H7 (cell line): ENCODE measurements around the gene MRGPRE. TPM values are rescaled to one million over a fixed set of nuclear protein-coding genes. Genes with fewer than 3 reads are reported as not detected.

Experiments used
- DNase-seq: peaks from one replicate; pipeline ENCODE4 v3.0.0; 2012
- H3K27me3 ChIP-seq: 2 replicates; pipeline ENCODE4 v1.6.0; 2011; ENCODE audit warnings: mild to moderate bottlenecking, low read length; ENCODE audit not compliant: control insufficient read depth, insufficient read depth
- H3K36me3 ChIP-seq: replicated peaks from 2 replicates; pipeline ENCODE4 v1.5.1; 2011; ENCODE audit warnings: low read length; ENCODE audit not compliant: control insufficient read depth, insufficient read depth
- H3K4me3 ChIP-seq: 2 replicates; pipeline ENCODE4 v1.5.1; 2011; ENCODE audit warnings: low read depth, mild to moderate bottlenecking, control low read depth, low read length, moderate library complexity; ENCODE audit not compliant: insufficient read depth
- total RNA-seq: library from RNA; depleted of rRNA; stranded (reverse); fragments of >200 nt; shearing (Covaris generic); gene quantifications from 2 replicates; pipeline ENCODE4 v1.2.3, GENCODE V29; 2014; rRNA removed

Gene MRGPRE
- total RNA-seq, 1 experiment from 2014 or later, result not detected

DNA sequence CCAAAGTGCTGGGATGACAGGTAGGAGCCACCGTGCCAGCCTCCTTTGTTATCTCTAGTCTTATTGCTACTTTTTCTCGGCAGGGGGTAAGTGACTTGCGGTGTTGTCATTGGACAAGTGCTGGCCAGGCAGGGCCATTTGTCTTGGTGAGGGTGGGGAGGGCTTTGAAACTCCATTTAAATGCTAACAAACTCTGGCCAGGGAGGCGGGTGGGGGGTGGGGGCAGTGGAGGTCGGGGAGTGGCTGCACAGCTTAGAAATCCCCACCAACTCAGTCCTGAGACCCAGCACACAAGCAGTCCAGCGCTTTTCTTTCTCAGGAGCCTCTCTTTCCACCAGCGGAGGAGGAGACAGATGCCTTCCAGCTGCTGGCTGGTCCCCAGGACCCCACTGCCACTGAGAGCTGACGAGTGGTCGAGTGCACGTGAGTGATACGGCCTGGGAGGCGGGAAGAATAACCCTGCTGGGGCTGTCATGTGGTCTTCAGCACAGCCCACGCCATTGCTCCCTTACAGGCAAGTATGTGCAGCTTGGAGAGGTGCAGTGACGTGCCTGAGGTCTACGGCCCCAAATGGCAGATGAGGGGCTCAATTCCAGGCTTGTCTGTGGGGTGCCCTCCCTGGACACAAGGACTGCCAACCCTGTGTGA is 42.9 kb downstream of the MRGPRE start:
- Histone ChIP-seq H3K4me3 (no peak overlapping the region), H3K27me3 (no peaks in the 10 kb centered on the region), H3K36me3 (no peaks in the 10 kb centered on the region)
- peak; percentile 91 for DNase-seq

DNA sequence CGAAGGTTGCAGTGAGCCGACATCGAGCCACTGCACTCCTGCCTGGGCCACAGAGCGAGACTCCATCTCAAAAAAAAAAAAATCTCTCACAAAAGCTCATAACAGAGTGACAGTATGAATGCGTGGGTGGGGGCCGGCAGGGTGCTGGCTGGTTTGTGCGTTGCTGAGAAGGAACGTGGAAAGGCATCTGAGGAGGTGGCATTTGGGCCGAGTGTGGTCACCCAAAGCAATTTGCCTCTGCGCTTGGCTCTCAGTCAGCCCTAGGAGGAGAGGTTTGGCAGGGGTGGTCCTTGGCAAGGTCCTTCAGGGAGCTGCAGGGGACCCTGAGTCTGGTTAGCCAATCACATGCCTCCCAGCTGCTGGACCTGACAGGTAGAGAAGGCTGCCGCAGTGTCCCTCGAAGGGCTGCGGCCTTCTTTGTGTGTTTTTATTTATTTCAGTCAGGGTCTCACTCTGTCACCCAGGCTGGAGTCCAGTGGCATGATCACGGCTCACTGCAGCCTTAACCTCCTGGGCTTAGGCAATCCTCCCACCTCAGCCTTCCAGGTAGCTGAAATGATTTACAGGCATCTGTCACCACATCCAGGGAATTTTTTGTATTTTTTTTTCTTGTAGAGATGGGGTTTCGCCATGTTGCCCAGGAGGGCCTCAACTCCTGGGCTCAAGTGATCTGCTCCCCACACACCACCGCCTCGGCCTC is 43.6 kb downstream of the MRGPRE start:
- H3K36me3 ChIP-seq, result no peaks in the 10 kb centered on the region
- no peak overlapping the region for H3K4me3 ChIP-seq
- no peaks in the 10 kb centered on the region for H3K27me3 ChIP-seq
- peak; percentile 61 for DNase-seq

GRCh38 chr11:3186166-3186953 is 45.9 kb downstream of the MRGPRE start:
- H3K4me3 ChIP-seq, result no peak overlapping the region
- no peaks in the 10 kb centered on the region for H3K27me3 ChIP-seq
- peak; percentile 13 for DNase-seq

DNA sequence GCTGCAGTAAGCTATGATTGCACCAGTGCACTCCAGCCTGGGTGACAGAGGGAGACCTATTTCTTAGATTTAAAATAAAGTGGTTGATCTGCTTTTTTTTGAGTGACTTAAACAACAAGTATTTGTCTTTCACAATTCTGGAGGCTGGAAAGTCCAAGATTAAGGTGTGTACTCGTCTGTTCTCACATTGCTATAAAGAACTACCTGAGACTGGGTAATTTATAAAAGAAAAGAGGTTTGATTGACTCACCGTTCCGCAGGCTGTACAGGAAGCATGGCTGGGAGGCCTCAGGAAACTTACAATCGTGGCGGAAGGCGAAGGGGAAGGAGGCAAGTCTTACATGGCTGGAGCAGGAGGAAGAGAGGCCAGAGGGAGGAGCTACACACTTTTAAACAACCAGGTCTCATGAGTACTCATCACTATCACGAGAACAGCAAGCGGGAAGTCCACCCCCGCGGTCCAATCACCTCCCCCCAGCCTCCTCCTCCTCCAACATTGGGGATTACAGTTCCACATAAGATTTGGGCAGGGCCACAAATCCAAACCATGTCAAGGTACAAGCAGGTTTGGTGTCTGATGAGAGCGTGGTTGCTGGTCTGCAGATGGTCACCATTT is 47.4 kb downstream of the MRGPRE start:
- DNase-seq, result no peak

More at GRCh38 chr11:3186166-3186953, 45.9 kb downstream of the MRGPRE start:
- H3K36me3 ChIP-seq, result no peaks in the 10 kb centered on the region

GRCh38 chr11:3183523-3183922 is 48.7 kb downstream of the MRGPRE start:
- no peaks in the 10 kb centered on the region for H3K36me3 ChIP-seq
- DNase-seq, result peak; percentile 23
- H3K27me3 ChIP-seq, result no peaks in the 10 kb centered on the region
- no peak overlapping the region for H3K4me3 ChIP-seq

More for the DNA sequence above, 47.4 kb downstream of the MRGPRE start:
- Histone ChIP-seq H3K4me3 (no peak overlapping the region), H3K27me3 (no peaks in the 10 kb centered on the region), H3K36me3 (no peaks in the 10 kb centered on the region)

GRCh38 chr11:3182462-3182852 is 49.8 kb downstream of the MRGPRE start:
- no peak overlapping the region for H3K4me3 ChIP-seq
- no peaks in the 10 kb centered on the region for H3K36me3 ChIP-seq
- no peaks in the 10 kb centered on the region for H3K27me3 ChIP-seq
- peak; percentile 38 for DNase-seq

GRCh38 chr11:3181725-3182461 is 50.3 kb downstream of the MRGPRE start:
- Histone ChIP-seq H3K36me3 (no peaks in the 10 kb centered on the region), H3K4me3 (no peak overlapping the region), H3K27me3 (no peaks in the 10 kb centered on the region)
- peak; percentile 31 for DNase-seq

DNA sequence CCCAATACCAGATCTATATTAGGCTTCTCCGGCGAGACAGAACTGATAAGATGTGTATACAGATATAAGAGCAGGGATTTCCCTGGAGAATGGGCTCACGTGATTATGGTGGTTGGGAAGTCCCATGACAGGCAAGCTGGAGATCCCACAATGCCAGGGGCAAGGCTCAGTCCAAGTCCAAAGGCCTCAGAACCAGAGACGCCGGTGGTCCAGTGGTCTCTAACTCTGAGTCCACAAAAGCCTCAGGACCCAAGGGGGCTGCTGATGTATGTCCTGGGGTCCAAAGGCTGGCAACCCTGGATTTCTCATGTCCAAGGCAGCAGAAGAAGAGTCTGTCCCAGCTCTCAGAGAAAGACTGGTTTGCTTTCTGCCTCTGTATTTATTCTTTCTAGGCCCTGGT is 51.3 kb downstream of the MRGPRE start:
- DNase-seq, result no peak
- no peak overlapping the region for H3K4me3 ChIP-seq
- H3K36me3 ChIP-seq, result no peaks in the 10 kb centered on the region
- no peaks in the 10 kb centered on the region for H3K27me3 ChIP-seq

DNA sequence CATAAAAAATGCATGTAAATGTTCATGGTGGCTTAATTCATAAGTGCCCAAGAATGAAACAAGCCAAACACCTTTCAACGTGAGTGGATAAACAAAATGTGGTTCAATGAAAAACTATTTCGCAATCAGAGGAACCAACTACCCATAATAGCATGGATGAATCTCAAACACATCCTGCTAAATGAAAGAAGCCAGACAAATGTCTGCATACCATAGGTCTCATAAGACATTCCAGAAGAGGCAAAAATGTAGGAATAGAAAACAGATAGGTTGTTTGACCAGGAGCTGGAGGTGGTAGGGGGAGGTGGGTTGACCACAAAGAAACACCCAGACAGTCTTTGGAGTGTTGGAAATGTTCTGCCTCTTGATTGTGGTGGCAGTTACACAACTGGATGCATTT is 53.9 kb downstream of the MRGPRE start:
- Histone ChIP-seq H3K36me3 (no peaks in the 10 kb centered on the region), H3K27me3 (no peaks in the 10 kb centered on the region), H3K4me3 (no peak overlapping the region)
- no peak for DNase-seq

GRCh38 chr11:3177931-3178330 is 54.3 kb downstream of the MRGPRE start:
- Histone ChIP-seq H3K4me3 (no peak overlapping the region), H3K27me3 (no peaks in the 10 kb centered on the region), H3K36me3 (no peaks in the 10 kb centered on the region)
- DNase-seq, result no peak

Other genes with a start within 250 kb of the MRGPRE start
- gene NAP1L4, start 240.1 kb downstream of the MRGPRE start, total RNA-seq, result 140 and 142 TPM in 2 replicates
- 56.0 and 76.2 TPM in 2 replicates for gene CARS1, start 175.0 kb downstream of the MRGPRE start, total RNA-seq
- 21.1 and 23.7 TPM in 2 replicates for gene OSBPL5, start 67.1 kb downstream of the MRGPRE start, total RNA-seq
- gene MRGPRG, start 13.6 kb downstream of the MRGPRE start, total RNA-seq, result not detected in 2 replicates
- 47.0 and 48.9 TPM in 2 replicates for gene ZNF195, start 146.7 kb upstream of the MRGPRE start, total RNA-seq